ENCODE measurements around the gene KCNC3.

The KCNC3 gene

GRCh38 chr19:50275577-50276368 is 53.4 kb downstream of the KCNC3 start:
- TF ChIP-seq ZFX (IDR thresholded peaks at IDR 0.05; ENCODE audit: borderline replicate concordance): no peak
- no peak for TF ChIP-seq CTCF (IDR thresholded peaks at IDR 0.05)
- no peak overlapping the region for H3K27ac ChIP-seq

- TF ChIP-seq CTCF (IDR thresholded peaks at IDR 0.05): no peak
- no peak for TF ChIP-seq ZFX (IDR thresholded peaks at IDR 0.05; ENCODE audit: borderline replicate concordance)
- no peak overlapping the region for H3K27ac ChIP-seq
Measured at GRCh38 chr19:50273821-50274220, 55.4 kb downstream of the KCNC3 start.

GRCh38 chr19:50272263-50272897 is 56.8 kb downstream of the KCNC3 start:
- no peak for TF ChIP-seq ZFX (IDR thresholded peaks at IDR 0.05; ENCODE audit: borderline replicate concordance)
- TF ChIP-seq CTCF (IDR thresholded peaks at IDR 0.05): no peak
- no peak overlapping the region for H3K27ac ChIP-seq

- no peak overlapping the region for H3K27ac ChIP-seq
- TF ChIP-seq ZFX (IDR thresholded peaks at IDR 0.05; ENCODE audit: borderline replicate concordance) (no peak), CTCF (IDR thresholded peaks at IDR 0.05) (no peak)
Measured at GRCh38 chr19:50269653-50270052, 59.5 kb downstream of the KCNC3 start.

- H3K27ac ChIP-seq: no peak overlapping the region
- no peak for TF ChIP-seq CTCF (IDR thresholded peaks at IDR 0.05)
- no peak for TF ChIP-seq ZFX (IDR thresholded peaks at IDR 0.05; ENCODE audit: borderline replicate concordance)
Measured at GRCh38 chr19:50268501-50268900, 60.7 kb downstream of the KCNC3 start.

- TF ChIP-seq ZFX (IDR thresholded peaks at IDR 0.05; ENCODE audit: borderline replicate concordance) (no peak), CTCF (IDR thresholded peaks at IDR 0.05) (no peak)
- H3K27ac ChIP-seq: no peak overlapping the region
Measured at GRCh38 chr19:50268041-50268440, 61.1 kb downstream of the KCNC3 start.

- no peak for TF ChIP-seq CTCF (IDR thresholded peaks at IDR 0.05)
- TF ChIP-seq ZFX (IDR thresholded peaks at IDR 0.05; ENCODE audit: borderline replicate concordance): no peak
- peak overlapping the region; percentile 42 for H3K27ac ChIP-seq
Measured at GRCh38 chr19:50266896-50267295, 62.3 kb downstream of the KCNC3 start.
